Measurements from ENCODE around the gene RALGAPB.
"Not testable (repeated sequence)": the region's sequence is repeated elsewhere in the genome, so short reads cannot be mapped to it uniquely, and the experiment has no call there.

RALGAPB gene

GRCh38 chr20:38472513-38473366 lies at the start of gene RALGAPB:
RALGAPB (plus strand) TSS chr20:38472843; CDS start chr20:38488433, 15,590 bp downstream.
- intact Hi-C loops (cut with DNase I) = loop anchor here (1.0 kb wide), 1 partner anchor 25 kb away; no protein-coding TSS in a partner anchor
- peak; percentile 95 to 99 (median 97) for DNase-seq

- intact Hi-C loops (cut with DNase I) = no loop called here
- peak in 1 of 10 donors; percentile 2 for DNase-seq
Measured at GRCh38 chr20:38423541-38423940, 49.1 kb upstream of the RALGAPB start.

DNA sequence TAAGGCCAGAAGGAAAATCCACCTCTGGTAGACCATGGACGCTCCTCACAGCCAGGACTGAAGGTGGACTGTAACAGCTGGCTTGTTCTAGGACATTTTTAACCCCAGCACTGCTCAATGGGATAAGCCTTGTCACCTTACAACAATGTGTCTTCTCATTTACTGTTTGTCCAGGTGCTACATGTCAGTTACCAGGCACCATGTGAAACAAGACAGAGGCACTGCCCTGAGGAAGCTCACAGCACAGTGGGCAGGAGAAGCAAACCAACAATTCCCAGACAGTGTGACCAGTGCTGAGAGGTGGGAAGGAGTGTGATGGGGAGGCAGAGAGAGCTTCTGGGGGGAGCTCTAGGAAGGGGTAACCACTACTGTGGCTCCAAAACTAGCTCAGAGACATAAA lies 48.2 kb upstream of the RALGAPB start:
- intact Hi-C loops (cut with DNase I) = no loop called here
- peak in 1 of 10 donors; percentile 16 for DNase-seq

GRCh38 chr20:38426006-38426897 lies 46.4 kb upstream of the RALGAPB start:
- DNase-seq = peak in 2 of 10 donors; percentile 40 to 91
- intact Hi-C loops (cut with DNase I) = no loop called here

GRCh38 chr20:38427655-38428023 lies 45.0 kb upstream of the RALGAPB start:
- no peak for DNase-seq
- intact Hi-C loops (cut with DNase I) = no loop called here

DNA sequence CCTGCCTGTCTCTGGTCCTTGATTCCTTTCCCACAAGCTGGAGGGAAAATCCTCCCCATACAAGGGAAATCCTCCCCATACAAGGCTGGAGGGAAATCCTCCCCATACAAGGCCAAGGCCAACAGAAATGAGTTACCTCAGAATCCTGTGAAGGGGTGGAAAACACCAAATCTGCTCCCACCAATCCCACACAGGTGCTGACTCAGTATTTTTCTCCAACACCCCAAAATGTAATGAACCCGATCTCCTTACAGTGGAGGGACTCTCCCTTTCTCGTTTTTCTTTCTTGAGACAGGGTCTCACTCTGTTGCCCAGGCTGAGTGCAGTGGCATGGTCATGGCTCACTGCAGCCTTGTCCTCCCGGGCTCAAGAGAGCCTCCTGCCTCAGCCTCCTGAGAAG lies 43.8 kb upstream of the RALGAPB start:
- intact Hi-C loops (cut with DNase I) = no loop called here
- no peak for DNase-seq

DNA sequence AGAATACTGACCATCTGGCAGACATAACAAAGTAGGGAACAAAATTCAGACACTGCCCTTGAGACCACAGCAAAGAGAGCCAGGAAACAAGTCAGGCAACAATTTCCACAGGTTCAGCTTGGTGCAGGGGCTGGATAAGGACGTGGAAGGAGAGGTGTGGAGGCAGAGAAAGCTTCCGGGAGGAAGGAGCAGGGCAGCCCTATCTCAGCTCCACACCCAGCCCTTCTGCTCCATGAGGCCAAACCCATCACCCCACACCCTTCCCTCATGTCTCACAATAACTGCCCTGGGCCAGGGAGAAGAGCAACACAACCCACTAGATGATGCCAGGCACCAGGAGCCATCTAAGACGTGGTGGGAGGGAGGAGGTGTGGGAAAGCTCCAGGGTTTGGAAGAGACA lies 43.3 kb upstream of the RALGAPB start:
- intact Hi-C loops (cut with DNase I) = no loop called here

GRCh38 chr20:38430679-38431325 lies 41.8 kb upstream of the RALGAPB start:
- DNase-seq = peak in 2 of 10 donors; percentile 59 to 74
- intact Hi-C loops (cut with DNase I) = no loop called here

More for the DNA sequence above, 43.3 kb upstream of the RALGAPB start:
- no peak for DNase-seq

DNA sequence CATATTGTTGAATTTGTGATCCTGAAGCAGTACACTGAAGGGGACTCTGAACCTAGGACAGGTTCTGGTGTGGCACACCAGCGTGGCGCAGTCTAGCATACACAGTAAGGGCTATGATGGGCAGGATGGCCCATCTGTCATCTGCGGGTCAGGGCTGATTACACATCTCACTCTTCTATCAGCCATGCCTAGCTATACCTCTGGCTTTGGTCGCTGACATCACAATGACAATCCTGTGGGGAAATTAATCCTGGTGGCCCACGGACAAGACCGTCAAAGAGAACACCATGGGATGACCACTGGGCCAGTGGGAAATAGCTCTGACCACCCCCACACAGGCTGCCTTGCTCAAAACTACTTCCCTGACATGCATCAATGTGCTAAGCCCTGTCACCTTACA lies 40.4 kb upstream of the RALGAPB start:
- DNase-seq = peak in 1 of 10 donors; percentile 31
- intact Hi-C loops (cut with DNase I) = no loop called here

DNA sequence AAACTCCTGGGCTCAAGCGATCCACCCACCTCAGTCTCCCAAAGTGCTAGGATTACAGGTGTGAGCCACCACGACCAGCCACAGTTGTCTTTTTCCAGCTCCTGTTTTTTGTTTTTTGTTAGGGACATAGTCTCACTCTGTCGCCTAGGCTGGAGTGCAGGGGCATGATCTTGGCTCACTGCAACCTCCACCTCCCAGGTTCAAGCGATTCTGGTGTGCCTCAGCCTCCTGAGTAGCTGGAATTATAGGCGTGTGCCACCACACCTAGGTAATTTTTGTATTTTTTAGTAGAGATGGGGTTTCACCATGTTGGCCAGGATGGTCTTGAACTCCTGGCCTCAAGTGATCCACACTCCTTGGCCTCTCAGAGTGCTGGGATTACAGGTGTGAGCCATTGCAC lies 39.8 kb upstream of the RALGAPB start:
- intact Hi-C loops (cut with DNase I) = not testable (repeated sequence)
- peak in 1 of 10 donors; percentile 16 for DNase-seq

- intact Hi-C loops (cut with DNase I) = no loop called here
- DNase-seq = peak in 1 of 10 donors; percentile 62
Measured at GRCh38 chr20:38433304-38433972, 39.2 kb upstream of the RALGAPB start.

DNA sequence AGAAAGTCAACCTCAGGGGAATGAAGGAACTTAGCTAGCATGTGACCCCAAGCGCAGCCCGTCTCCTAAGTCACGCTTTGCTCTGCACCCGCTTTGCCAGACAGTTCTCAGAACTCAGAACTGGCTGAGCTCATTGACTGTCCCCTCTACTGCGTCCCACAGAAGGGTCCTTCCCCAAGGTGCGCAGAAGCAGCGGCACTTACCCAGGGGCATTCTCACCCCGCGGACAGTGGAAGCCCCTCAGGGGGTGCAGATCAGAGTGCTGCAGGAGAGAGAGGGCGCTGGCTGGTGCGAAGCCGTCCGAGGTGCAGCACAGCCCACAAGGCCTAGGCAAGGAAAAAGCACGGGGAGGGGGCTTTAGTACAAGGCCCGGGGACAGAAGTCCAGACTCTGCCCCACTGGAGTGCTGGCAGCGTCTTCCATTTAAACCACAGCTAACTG lies 38.3 kb upstream of the RALGAPB start:
- intact Hi-C loops (cut with DNase I) = no loop called here

DNA sequence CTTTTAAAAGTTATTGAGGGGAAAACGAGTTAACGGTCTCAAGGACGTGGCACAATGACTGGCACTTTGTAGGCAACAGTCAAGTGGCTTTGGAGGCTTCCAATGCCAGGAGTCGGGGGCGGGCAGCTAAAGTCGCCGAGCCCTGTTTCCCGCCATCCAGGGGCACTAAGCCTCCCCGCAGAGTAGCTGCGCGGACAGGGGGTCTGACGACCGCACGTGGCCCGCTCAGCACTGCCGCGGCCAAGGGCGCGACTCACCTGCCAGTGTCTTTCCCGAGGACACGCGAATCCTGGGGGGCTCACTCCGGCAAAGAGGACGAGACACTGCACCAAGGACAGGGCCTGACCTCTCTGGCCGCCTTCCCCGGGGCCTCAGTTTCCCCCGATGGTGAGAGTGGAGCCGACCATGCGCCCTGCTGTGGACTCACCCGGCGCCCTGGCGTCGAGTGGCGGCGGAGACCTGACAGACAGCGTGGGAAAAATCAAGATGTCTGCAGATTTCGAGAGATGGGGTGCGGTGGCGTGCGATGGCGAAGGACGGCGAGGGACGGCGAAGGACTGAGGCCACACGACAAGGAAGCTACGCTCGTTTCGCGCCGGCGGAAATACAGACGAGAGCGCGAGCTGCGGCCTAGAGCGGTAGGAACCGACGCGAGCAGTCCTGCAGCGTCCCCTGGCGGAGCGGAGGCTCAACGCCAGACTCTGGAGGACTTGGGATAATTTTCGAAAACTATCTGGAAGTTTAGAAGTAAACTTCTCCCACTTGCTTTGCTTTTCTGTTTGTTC lies 37.7 kb upstream of the RALGAPB start, which contains the start of gene SNHG17:
TSS of gene SNHG17 (minus strand) at position 559 of the 785 bp plus-strand sequence.
- intact Hi-C loops (cut with DNase I) = loop anchor here (1.0 kb wide), 1 partner anchor 11 kb away; no protein-coding TSS in a partner anchor
- DNase-seq = peak; percentile 81 to 99 (median 90)

More for the DNA sequence above, 38.3 kb upstream of the RALGAPB start:
- DNase-seq = peak in 2 of 10 donors; percentile 30 to 62

GRCh38 chr20:38435555-38435939 lies 37.1 kb upstream of the RALGAPB start:
- intact Hi-C loops (cut with DNase I) = loop anchor here (1.0 kb wide), 1 partner anchor 11 kb away; no protein-coding TSS in a partner anchor
- DNase-seq = no peak

- intact Hi-C loops (cut with DNase I) = no loop called here
- DNase-seq = peak in 2 of 10 donors; percentile 53 to 72
Measured at GRCh38 chr20:38437796-38438195, 34.8 kb upstream of the RALGAPB start.

DNA sequence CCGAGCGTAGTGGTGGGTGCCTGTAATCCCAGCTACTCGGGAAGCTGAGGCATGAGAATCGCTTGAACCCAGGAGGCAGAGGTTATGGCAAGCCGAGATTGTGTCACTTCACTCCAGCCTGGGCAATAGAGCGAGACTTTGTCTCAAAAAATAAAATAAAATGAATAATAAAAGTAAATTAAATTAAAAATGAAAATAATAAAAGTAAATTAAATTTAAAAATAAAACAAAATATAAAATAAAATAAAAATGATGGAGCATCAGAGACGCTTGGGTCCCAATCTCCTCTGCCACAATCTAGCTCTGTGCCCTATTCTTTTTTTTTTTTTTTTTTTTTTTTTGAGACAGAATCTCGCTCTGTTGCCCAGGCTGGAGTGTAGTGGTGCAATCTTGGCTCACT lies 31.5 kb upstream of the RALGAPB start:
- DNase-seq; intact Hi-C loops (cut with DNase I): not testable (repeated sequence)

- DNase-seq = peak in 1 of 10 donors; percentile 24
- intact Hi-C loops (cut with DNase I) = no loop called here
Measured at GRCh38 chr20:38441916-38442315, 30.7 kb upstream of the RALGAPB start.

GRCh38 chr20:38445381-38445796 lies 27.3 kb upstream of the RALGAPB start:
- peak in 1 of 10 donors; percentile 7 for DNase-seq
- intact Hi-C loops (cut with DNase I) = no loop called here
